ENCODE measurements around the gene USB1.
"Not testable (repeated sequence)": the region's sequence is repeated elsewhere in the genome, so short reads cannot be mapped to it uniquely, and the experiment has no call there.

USB1 gene

DNA sequence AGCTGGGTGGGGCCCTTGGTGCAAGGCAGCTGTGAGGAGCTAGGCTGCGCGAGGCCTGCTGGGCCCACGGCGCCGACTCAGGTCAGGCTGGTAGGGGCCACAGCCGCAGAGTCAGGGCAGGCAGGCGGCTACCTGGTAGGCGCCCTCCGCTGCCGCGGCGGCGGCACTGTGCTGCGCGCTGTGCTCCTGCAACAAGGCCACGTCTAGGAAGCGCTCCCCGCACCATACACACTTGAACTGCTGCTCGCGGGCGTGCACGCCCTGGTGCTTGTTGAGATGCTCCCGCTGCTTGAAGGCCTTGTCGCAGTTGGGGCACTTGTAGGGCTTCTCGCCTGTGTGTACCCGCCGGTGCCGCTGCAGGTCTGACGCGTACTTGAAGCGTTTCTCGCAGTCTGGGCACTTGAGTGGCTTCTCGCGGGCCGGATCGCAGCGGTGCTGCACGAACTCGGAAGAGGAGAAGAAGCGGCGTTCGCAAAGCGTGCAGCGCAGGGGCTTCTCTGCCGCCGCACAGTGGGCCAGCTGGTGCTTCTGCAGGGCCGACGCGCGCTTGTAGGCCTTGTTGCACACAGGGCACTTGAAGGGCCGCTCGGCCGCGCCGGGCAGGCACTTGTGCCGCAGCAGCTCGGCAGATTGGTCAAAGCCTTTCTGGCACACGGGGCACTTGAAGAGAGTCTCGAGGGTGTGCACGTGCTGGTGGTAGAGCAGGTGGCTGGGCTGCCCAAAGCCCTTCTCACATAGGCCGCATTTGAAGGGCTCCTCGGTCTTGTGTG lies 4.6 kb upstream of the USB1 start:
- DNase-seq = no peak

DNA sequence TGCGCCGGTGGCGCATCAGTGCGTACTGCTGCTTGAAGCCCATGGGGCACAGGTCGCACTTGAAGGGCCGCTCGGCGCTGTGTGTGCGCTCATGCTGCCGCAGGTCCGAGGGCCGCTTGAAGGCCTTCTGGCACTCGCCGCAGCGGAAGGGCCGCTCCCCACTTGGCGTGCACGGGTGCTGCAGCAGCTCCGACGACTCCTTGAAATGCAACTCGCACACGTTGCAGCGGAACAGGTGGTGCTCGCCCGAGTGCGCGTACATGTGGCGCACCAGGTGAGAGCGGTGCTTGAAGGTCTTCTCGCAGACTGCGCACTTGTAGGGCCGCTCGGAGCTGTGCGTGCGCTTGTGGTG lies 4.1 kb upstream of the USB1 start:
- no peak for DNase-seq

DNA sequence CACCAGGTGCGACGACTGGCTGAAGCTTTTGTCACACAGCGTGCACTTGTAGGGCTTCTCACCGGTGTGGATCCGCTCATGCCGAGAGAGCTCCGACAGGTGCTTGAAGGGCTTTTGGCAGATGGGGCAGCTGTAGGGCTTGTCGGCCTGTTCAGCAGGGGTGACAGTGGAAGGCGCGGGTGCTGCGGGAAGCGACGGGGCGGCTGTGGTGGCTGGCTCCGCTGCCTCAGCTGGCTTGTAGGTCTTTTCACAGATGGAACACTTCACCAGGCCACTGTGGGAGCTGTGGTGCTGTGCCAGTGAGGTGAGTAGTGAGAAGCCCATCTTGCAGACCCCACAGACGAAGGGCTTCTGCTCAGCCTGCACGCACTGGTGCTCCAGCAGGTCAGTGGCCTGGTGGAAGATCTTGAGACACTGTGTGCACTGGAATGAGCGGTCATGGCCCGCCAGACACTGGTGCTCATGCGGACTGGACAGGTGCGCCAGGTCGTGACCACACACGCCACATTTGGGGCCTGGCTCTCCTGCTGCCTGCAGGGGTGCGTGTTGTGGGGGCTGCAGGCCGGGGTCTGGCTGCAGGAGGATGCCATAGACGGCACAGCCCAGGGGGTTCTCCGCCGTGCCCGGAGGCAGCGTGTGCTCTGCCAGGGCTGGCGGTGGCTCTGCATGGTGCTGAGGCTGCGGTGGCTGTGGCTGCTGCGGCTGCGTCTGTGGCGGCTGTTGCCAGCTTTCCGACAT lies 3.5 kb upstream of the USB1 start:
- no peak for DNase-seq

DNA sequence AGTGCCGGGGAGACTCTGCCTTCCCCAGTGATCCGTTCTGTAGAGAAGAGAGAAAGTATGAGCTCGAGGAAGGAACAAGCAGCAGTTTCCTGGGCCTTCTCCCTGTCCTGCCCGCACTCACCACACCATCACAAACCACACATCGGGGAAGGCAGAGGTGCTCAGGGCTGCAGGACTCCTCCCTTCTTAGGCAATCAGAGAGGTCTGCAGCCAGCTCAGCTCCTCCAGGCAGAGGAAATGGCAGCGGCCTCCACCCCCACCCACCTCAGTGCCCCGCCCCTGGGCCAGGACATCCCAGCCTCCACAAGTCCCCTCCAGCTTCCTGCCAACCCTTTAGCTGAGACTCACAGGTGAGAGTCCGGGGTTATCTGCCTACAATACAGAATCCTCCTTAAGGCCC lies 2.7 kb upstream of the USB1 start:
- DNase-seq = peak; percentile 50 to 72

DNA sequence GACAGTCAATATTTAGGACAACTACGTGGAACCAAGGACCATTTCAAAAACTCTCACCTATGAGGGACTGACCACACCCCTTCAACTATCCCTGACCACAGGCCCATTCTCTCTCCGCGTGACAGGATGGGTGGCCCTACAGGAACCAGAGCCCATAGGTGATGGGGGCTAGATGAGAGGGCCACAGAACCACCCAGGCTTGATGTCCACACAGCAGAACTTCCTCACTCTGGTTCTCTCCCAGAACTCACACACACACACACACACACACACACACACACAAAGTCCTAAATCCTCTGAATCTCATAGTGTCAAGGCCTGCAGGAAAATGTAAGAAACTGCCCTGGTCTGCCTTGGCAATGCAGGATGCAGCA lies 2.2 kb upstream of the USB1 start:
- no peak for DNase-seq

DNA sequence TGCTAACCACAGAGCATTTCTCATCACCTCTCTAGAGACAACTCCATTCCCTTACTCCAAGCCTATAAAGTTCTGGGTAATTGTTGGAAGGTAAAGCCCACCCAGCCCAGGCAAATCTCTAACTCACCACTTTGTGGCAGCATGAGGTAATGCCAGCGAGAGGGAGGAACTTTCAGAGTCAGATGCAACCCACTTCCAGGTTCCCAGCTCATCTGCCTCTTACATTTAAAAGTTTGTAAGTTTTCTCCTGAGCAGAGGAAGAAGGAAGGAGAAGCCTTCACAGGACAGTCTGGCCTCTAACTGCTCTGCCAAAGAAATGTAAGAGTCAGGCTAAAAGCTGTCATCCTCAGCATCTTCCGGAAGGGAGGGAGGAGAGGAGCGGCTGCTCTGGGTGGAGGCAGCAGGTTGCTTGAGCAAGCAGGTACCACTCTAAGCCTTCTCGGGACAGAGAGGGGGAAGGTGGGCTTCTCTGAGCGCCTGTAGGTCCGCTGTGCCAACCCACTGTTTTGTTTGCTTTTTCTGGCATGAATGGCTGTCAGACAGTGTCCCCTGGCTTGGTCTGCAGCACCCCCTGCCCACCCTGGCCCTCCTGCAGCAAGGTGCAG lies 1.7 kb upstream of the USB1 start:
- DNase-seq = peak in 1 of 2 donors; percentile 49

DNA sequence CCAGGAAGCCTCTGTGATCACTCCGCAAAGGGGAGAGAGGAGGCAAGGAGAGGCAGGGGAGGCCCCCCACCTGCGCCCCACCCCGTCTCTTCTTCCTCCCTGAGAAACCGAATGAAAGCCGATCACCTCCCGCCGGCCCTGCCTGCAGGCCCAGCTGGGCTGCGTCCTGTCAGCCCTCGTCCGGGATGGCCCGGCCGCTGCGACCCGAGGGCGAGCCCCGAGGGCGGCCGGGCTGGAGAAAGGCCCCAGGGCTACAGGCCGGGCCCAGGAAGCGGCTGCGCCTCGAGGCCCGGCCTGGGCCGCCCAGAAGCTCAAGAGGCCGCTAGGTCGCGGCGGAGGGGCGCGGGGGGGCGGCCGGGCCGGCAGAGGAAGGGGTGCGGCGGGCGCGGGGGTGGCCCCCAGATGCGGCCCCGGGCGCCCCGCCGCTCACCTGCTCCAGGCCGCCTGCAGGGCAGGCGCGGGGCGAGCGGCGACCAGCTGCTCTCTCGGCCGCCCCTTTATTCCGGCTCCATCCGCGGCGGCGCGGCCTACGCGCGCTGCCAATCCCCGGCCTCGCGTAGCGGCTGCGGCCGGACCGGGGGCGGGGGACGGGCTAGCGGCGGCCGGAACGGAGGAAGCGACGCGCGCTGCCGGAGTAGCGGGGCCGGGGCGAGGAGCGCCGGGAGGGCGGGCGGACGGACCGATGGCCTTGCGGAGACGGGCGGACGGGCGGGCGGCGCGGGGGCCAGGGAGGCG lies 1.1 kb upstream of the USB1 start, which contains the start of gene ZNF319:
Gene ZNF319, minus strand, starts transcription at position 702 of the 735 bp plus-strand sequence. CDS start 2,407 bp downstream, outside the sequence.
- DNase-seq = peak in 1 of 2 donors; percentile 26

DNA sequence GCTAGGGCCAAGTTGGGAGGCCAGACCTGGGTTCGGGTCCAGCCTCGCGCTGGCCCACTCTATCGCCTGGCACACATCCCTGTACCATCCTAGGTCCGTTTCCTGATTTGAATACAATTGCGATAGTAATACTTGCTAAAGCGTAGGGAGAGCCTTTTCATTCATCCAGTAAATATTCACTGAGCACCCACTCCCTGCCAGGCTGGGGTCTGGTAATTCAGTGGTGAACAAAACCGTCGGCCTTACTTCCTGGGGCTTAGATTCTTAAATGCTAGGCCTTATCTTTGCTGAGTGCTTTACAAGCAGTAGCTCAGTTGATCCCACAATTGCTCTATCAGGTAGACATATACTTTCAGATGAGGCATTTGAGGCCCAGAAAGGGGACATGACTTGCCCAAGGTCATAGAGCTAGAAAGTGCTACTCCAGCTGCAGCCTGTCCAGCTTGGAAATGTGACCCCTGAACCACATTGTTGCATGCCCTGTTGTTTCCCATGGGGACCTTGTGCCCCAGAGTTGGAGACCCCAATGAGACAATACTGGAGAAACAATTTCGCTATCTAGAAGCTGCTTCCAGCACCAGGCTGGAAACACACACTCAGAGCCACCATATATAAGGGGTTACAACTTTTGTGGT lies 691 bp downstream of the USB1 start:
- DNase-seq = no peak

DNA sequence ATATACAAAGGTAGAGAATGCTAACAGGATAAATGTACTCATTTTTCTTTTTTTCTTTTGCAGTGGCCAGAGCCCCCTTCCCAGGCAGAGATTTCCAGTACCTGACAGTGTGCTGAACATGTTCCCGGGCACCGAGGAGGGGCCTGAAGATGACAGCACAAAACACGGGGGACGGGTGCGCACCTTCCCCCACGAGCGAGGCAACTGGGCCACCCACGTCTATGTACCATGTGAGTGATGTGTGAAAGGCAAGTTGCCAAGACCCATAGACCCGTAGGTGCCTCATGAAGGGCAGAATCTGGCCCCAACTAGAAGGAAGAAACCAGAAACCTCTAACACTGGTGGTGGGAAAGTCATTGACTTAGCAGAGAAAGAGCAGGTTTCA lies 1.2 kb downstream of the USB1 start:
- no peak for DNase-seq

DNA sequence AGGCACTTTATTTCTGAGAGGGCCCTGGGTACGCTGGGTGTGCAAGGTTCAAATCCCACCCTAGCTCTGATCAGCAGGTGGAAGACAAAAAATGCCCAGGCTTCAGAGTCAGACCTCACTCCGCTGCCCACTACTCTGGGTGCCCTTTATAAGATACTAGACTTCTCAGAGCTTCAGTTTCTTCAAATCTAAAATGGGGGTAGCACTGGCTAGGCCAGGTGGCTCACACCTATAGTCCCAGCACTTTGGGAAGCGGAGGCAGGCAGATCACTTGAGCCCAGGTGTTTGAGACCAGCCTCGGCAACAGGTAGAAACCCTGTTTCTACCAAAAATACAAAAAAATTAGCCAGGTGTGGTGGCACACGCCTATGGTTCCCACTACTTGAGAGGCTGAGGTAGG lies 1.7 kb downstream of the USB1 start:
- DNase-seq = no peak

DNA sequence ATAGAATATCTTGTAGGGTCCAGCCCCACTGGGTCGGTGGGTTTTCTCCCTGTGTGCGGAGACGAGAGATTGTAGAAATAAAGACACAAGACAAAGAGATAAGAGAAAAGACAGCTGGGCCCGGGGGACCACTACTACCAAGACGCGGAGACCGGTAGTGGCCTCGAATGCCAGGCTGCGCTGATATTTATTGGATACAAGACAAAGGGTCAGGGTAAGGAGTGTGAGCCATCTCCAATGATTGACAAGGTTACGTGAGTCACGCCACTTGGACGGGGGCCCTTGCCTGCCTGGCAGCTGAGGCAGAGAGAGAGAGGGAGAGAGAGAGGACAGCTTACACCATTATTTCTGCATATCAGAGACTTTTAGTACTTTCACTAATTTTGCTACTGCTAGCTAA lies 3.5 kb downstream of the USB1 start:
- DNase-seq = not testable (repeated sequence)

DNA sequence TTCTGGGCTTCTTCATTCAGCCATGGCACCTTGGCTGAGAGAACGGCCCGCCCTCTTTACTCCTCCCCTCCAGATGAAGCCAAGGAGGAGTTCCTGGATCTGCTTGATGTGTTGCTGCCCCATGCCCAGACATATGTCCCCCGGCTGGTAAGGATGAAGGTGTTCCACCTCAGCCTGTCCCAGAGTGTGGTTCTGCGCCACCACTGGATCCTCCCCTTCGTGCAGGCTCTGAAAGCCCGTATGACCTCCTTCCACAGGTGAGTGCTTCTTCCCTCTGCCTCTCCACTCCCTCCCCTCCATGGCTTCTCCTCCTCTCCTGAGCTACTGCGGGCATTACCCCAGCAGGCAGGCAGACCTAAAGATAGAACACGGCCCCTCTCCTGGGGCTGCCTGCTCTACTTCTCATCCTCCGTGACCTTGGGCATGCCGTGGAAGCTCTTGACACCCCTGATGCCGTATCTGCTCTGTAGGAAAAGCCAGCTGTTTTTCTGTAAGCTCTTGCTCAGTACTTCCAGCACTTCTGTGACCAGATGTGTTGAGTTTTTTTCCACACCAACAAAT lies 8.7 kb downstream of the USB1 start:
- DNase-seq = no peak

DNA sequence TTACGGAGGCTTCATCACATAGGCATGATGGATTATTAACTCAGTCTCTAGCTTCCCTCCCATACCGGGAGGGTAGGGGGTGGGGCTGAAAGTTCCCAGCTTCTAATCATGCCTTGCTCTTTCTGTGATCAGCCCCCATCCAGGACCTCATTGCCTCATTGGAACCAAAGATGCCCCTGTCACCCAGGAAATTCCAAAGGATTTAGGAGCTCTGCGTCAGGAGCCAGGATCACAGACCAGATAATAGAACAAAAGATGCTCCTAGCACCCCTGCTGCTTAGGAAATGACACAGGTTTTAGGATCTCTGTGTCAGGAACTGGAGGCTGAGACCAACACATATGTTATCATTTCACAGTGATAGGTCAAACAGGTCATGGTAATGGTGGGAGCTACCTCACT lies 9.7 kb downstream of the USB1 start:
- no peak for DNase-seq

DNA sequence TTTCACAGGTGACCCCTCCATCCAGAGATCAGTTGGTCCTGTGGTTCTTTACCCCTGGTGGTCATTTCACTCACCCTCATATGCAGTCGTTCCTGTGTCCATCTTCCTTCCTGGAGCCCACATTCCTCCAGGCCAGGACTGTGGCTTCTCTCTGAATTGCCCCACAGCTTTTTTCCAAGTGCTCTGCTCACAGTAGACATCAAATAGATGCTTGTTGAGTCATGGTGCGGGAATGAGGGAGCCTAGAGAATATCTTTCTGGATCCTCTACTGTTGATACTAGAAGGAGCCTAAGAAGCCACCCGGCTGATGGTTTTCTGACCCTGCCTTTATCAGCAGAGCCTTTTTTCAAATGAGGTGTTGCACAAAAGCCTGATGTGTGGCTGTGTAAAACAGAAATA lies 10.4 kb downstream of the USB1 start:
- no peak for DNase-seq

DNA sequence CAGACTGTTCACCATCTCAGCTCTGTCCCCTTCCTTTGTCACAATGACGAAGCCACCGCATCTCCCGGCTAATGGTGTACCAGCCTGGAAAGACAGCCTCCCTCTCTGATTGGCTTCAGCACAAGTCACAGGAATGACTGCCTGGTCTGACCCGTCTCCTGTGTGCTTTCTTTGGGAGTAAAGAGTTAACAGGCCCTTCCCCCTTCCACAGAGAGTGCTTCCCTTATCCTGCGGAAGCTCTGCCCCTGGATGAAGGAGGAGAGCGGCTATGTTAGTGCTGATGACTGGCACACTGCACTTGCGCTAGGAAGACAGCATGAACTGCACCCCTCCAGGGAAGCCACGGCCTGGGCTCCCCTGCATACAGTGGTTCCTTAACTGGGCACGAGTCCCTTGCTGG lies 11.3 kb downstream of the USB1 start:
- DNase-seq = no peak

DNA sequence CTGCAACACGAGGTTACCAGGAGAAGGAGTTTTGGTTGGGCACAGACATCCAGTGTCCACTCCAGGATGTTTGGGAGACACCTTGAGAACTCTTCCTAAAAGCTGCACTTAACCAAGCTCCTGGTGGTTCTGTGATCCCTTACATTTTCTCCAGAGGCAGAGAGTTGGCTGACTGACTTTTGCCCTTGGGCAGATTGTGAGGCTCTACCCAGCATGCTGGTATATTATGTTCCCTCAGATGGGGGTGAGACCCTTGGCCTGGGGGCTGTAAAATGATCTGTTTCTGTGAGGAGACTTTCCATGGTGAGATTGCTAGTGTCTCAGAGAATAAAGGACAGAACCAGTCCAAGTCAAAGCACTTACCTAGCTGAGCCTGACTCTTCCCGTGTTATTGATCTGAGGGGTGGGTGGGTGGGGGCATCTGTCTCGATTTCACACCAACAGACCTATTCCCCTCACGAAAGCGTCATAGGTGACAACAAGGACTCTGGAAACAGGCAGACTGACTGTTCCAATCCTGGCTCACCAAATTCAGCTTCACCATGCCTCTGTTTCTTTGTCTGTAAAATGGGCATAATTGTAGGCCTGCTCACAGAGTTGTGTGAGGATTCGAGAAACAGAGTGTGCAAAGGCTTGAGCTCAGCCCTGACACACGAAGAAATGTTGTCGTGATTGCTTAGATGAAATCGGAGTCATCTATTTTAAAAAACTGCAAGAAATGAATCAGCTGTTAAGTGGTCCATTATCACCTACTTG lies 12.2 kb downstream of the USB1 start:
- no peak for DNase-seq

DNA sequence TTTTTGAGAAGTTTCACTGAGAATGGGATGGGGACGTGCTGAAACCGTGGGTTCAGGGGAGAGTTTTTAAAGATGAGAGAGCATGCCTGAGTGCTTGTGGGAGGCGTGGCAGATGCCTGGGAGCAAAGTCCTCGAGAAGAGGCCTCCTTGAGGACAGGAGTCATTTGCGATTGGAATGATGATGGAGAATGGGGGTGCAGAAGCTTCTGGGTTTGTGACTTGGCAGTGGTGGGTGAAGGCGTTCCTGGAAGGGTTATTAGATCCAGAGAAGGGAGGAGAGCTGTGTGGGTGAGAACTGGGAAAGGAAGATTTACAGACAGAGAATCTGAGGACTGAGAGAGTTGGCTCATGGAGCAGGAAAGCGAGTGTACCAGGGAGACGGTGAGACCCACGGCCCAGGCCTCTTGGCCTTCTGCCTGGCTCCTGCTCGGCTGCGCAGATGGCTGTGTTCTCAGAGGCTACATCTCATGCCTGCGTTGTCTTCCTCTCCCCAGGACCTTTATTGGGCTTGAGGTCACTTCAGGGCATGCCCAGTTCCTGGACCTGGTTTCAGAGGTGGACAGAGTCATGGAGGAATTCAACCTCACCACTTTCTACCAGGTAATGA lies 15.7 kb downstream of the USB1 start:
- DNase-seq = no peak

DNA sequence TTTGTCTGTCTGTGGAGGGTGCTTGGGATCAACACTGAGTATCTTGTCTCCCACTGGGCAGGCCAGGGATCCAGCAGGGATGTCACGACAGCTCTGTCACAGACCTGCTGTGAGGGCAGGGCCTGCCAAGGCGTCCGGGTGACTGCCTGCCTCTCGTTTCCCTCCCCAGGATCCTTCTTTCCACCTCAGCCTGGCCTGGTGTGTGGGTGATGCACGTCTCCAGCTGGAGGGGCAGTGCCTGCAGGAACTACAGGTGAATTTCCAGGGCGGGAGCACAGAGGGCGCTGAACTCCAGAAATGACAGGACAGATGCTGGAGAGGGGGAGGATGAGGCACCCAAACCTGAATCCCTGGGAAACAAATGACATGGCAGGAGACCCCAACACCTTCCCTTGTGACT lies 17.6 kb downstream of the USB1 start:
- no peak for DNase-seq

DNA sequence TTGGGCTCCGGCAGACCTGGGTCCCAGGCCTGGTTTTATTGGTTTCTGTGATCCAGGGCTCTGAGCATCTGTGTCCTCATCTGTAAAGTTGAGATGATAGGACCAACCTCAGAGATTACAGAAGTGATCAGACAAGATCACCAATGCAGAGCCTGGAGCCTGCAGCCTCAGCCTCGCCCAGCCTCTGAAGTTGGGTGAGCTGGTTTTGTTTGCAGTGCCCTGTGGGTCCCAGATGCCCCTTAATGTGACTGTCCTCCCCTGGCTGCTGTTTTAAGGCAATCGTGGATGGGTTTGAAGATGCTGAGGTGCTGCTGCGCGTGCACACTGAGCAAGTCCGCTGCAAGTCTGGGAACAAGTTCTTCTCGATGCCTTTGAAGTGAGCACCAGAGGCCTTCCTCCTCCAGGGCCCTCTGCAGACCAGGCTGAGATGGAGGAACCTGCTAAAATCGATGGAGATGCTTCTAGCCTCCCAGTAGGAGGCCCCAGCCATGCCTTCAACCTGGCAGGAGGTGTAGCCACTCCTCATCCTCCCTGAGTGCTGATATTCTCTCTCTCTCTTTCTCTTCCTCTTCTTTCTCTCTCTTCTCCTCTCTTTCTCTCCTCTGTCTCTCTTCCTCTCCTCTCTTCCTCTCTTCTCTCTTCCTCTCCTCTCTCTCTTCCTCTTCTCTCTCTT lies 18.8 kb downstream of the USB1 start:
- DNase-seq = no peak

DNA sequence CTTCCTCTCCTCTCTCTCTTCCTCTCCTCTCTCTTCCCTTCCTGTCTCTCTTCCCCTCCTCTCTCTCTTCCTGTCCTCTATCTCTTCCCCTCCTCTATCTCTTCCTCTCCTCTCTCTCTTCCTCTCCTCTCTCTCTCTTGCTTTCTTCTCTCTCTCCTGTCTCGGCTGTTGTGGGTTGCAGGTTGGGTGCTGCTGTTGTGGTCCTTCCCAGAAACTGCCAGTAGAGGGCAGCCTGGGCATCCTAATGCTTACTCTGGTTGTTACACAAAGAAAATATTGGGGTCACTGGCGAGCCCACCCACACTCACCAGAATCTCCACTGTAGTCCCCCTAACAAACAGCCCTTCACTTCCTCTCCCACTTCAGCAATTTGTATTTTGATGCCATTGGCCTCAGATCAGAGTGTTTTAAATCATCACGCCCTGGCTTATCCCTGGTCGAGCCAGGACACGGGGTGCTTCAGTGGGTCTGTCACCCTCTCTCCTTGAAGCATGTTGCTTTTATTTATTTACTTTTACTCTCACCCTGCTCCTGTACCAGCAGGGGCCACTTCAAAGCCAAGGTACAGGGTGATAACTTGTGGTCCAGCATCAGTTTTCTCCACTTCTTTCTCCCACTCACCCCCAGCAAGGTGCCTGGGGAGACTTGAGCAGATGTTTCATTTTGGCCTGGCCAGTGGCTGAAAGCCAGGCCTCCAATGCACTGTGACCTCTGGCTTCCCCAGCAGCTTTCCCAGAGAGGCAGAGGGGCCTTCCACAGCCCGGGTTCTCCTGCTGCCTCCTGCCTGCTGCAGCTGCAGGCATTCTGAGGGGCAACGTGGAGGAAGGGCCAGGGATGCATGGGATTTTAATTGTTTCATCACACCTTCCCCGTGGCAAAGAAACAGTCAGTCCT lies 19.7 kb downstream of the USB1 start:
- peak; percentile 60 to 77 for DNase-seq
